HL-60 (cell line): ENCODE measurements around the gene C7orf25.

ENCODE experiments used
- CTCF ChIP-seq: IDR thresholded peaks from one replicate; pipeline ENCODE4 v1.5.1; 2011; ENCODE audit warnings: low read length, control low read depth, inconsistent platforms; ENCODE audit not compliant: insufficient read depth
- GABPA ChIP-seq: IDR thresholded peaks from 2 replicates; pipeline ENCODE4 v1.6.1; 2012; ENCODE audit warnings: low read depth
- POLR2AphosphoS5 ChIP-seq: IDR thresholded peaks from 2 replicates; pipeline ENCODE4 v1.6.1; 2012; ENCODE audit warnings: low read depth
- REST ChIP-seq: IDR thresholded peaks from 2 replicates; pipeline ENCODE4 v1.6.1; 2012; ENCODE audit warnings: low read depth; ENCODE audit not compliant: insufficient replicate concordance
- SPI1 ChIP-seq: IDR thresholded peaks from 2 replicates; pipeline ENCODE4 v1.6.1; 2012; ENCODE audit warnings: low read depth, mild to moderate bottlenecking, borderline replicate concordance

GRCh38 chr7:42930889-42931288 lies 19.0 kb upstream of the C7orf25 start:
- TF ChIP-seq CTCF: no peak
- no peak for TF ChIP-seq POLR2AphosphoS5
- no peak for TF ChIP-seq SPI1
- TF ChIP-seq GABPA: no peak
- TF ChIP-seq REST: no peak
